Islet precursor cell (in vitro differentiated cells): ENCODE results near the gene NFIB.

Experiments used
- DNase-seq: peaks from one replicate; pipeline ENCODE4 v3.0.0-alpha.2; 2018

NFIB gene

GRCh38 chr9:14094491-14094890, 219.4 kb downstream of the NFIB start:
- no peak for DNase-seq

- DNase-seq: no peak
Measured at GRCh38 chr9:14092344-14092743, 221.6 kb downstream of the NFIB start.

- DNase-seq: no peak
Measured at GRCh38 chr9:14089051-14089803, 224.7 kb downstream of the NFIB start.

GRCh38 chr9:14087576-14087975, 226.4 kb downstream of the NFIB start:
- DNase-seq: no peak

GRCh38 chr9:14086495-14086894, 227.4 kb downstream of the NFIB start:
- DNase-seq: no peak

- no peak for DNase-seq
Measured at GRCh38 chr9:14085810-14086209, 228.1 kb downstream of the NFIB start.

- no peak for DNase-seq
Measured at GRCh38 chr9:14084867-14085266, 229.1 kb downstream of the NFIB start.

- no peak for DNase-seq
Measured at GRCh38 chr9:14083366-14083765, 230.6 kb downstream of the NFIB start.

GRCh38 chr9:14082732-14083131, 231.2 kb downstream of the NFIB start:
- DNase-seq: no peak

- DNase-seq: no peak
Measured at GRCh38 chr9:14081745-14082144, 232.2 kb downstream of the NFIB start.

GRCh38 chr9:14080959-14081542, 232.9 kb downstream of the NFIB start:
- DNase-seq: peak; percentile 68

- DNase-seq: no peak
Measured at GRCh38 chr9:14079440-14079839, 234.5 kb downstream of the NFIB start.

GRCh38 chr9:14077672-14078071, 236.3 kb downstream of the NFIB start:
- DNase-seq: no peak

GRCh38 chr9:14075218-14075617, 238.7 kb downstream of the NFIB start:
- DNase-seq: no peak

GRCh38 chr9:14072850-14073249, 241.1 kb downstream of the NFIB start:
- no peak for DNase-seq

GRCh38 chr9:14071484-14071883, 242.5 kb downstream of the NFIB start:
- DNase-seq: no peak

- no peak for DNase-seq
Measured at GRCh38 chr9:14068690-14069089, 245.3 kb downstream of the NFIB start.

- DNase-seq: no peak
Measured at GRCh38 chr9:14066831-14067230, 247.1 kb downstream of the NFIB start.

- no peak for DNase-seq
Measured at GRCh38 chr9:14066032-14066431, 247.9 kb downstream of the NFIB start.

GRCh38 chr9:14064940-14065339, 249.0 kb downstream of the NFIB start:
- no peak for DNase-seq

GRCh38 chr9:14063756-14064155, 250.2 kb downstream of the NFIB start:
- no peak for DNase-seq

- no peak for DNase-seq
Measured at GRCh38 chr9:14062586-14063221, 251.2 kb downstream of the NFIB start.

- no peak for DNase-seq
Measured at GRCh38 chr9:14061936-14062585, 251.9 kb downstream of the NFIB start.

GRCh38 chr9:14058325-14058688, 255.6 kb downstream of the NFIB start:
- DNase-seq: no peak
